Astrocyte (in vitro differentiated cells and primary cell): ENCODE results near the gene CACNB2. TPM values are rescaled to one million over a fixed set of nuclear protein-coding genes. Genes with fewer than 3 reads are reported as not detected.
A peak's percentile ranks its signal among the peaks of the same experiment; 100 is the strongest.

Experiments
- DNase-seq: peaks from one replicate; pipeline ENCODE4 v3.0.0-alpha.2; 2010; ENCODE audit warnings: low read depth
- FAIRE-seq: peaks from 2 replicates; lab custom pipeline; 2011; peaks lifted over from hg19 to GRCh38; lab: Jason Lieb, UNC
- H2AFZ ChIP-seq: 2 replicates; pipeline ENCODE4 v1.6.0; 2012; ENCODE audit warnings: low read depth, low read length, inconsistent platforms
- H3K27ac ChIP-seq: 2 replicates; pipeline ENCODE4 v1.5.1; 2011; ENCODE audit warnings: low read depth, low read length, inconsistent platforms
- H3K27me3 ChIP-seq: 2 replicates; pipeline ENCODE4 v1.6.0; 2011; ENCODE audit warnings: low read length, inconsistent platforms; ENCODE audit not compliant: insufficient read depth
- H3K36me3 ChIP-seq: 2 replicates; pipeline ENCODE4 v1.5.1; 2011; ENCODE audit warnings: low read length, inconsistent platforms; ENCODE audit not compliant: insufficient read depth
- H3K4me1 ChIP-seq: 2 replicates; pipeline ENCODE4 v1.5.1; 2011; ENCODE audit warnings: low read length, inconsistent platforms; ENCODE audit not compliant: insufficient read depth
- H3K4me2 ChIP-seq: 2 replicates; pipeline ENCODE4 v1.6.0; 2012; ENCODE audit warnings: low read length, inconsistent platforms
- H3K4me3 ChIP-seq: 2 replicates; pipeline ENCODE4 v1.5.1; 2011; ENCODE audit warnings: low read depth, mild to moderate bottlenecking, low read length, inconsistent platforms; ENCODE audit not compliant: insufficient read depth
- H3K79me2 ChIP-seq: 2 replicates; pipeline ENCODE4 v1.6.0; 2012; ENCODE audit warnings: mild to moderate bottlenecking, low read length, inconsistent platforms; ENCODE audit not compliant: insufficient read depth
- H3K9ac ChIP-seq: 2 replicates; pipeline ENCODE4 v1.6.0; 2012; ENCODE audit warnings: mild to moderate bottlenecking, low read length, inconsistent platforms
- H3K9me3 ChIP-seq: 2 replicates; pipeline ENCODE4 v1.5.1; 2012; ENCODE audit warnings: low read depth, mild to moderate bottlenecking, low read length, inconsistent platforms; ENCODE audit not compliant: insufficient read depth
- H4K20me1 ChIP-seq: 2 replicates; pipeline ENCODE4 v1.6.0; 2012; ENCODE audit warnings: low read length, inconsistent platforms; ENCODE audit not compliant: insufficient read depth
- H3K27ac Mint-ChIP-seq: one replicate; pipeline ENCODE4 v1.8.0; 2021; ENCODE audit warnings: mild to moderate bottlenecking, mixed read lengths; ENCODE audit not compliant: unreplicated experiment
- H3K27me3 Mint-ChIP-seq: one replicate; pipeline ENCODE4 v1.8.0; 2021; ENCODE audit warnings: low read depth, mixed read lengths; ENCODE audit not compliant: unreplicated experiment
- H3K36me3 Mint-ChIP-seq: one replicate; pipeline ENCODE4 v1.8.0; 2021; ENCODE audit warnings: low read depth, mixed read lengths; ENCODE audit not compliant: unreplicated experiment
- H3K4me1 Mint-ChIP-seq: one replicate; pipeline ENCODE4 v1.8.0; 2021; ENCODE audit warnings: low read depth, mixed read lengths; ENCODE audit not compliant: unreplicated experiment
- H3K4me3 Mint-ChIP-seq: one replicate; pipeline ENCODE4 v1.8.0; 2021; ENCODE audit warnings: mild to moderate bottlenecking, moderate library complexity, mixed read lengths; ENCODE audit not compliant: unreplicated experiment
- H3K9me3 Mint-ChIP-seq: one replicate; pipeline ENCODE4 v1.8.0; 2021; ENCODE audit warnings: mild to moderate bottlenecking, mixed read lengths; ENCODE audit not compliant: unreplicated experiment
- CTCF ChIP-seq: IDR thresholded peaks from 2 replicates; pipeline ENCODE4 v1.5.1; 2011; ENCODE audit warnings: low read depth, mild to moderate bottlenecking, inconsistent platforms, low read length, moderate library complexity; ENCODE audit not compliant: insufficient read depth
- EZH2 ChIP-seq: IDR thresholded peaks from 2 replicates; pipeline ENCODE4 v1.6.1; 2012; ENCODE audit warnings: mild to moderate bottlenecking, low read length, inconsistent platforms; ENCODE audit not compliant: insufficient read depth
- total RNA-seq: library from RNA; stranded (reverse); gene quantifications from 2 replicates; pipeline ENCODE4 v1.2.1, GENCODE V29; 2021

Gene CACNB2
- total RNA-seq, 1 donor from 2014 or later = 0.66 TPM

- H4K20me1 ChIP-seq = no peaks in the 10 kb centered on the region
- TF ChIP-seq EZH2 (no peak), CTCF (no peak)
- no peaks in the 10 kb centered on the region for H3K4me1 ChIP-seq
- FAIRE-seq (no peak), DNase-seq (no peak)
- H3K27me3 ChIP-seq = no peaks in the 10 kb centered on the region
- H3K9ac ChIP-seq = no peak overlapping the region
- H3K4me2 ChIP-seq = no peak overlapping the region
- Mint-ChIP-seq H3K4me3 (no peak overlapping the region), H3K36me3 (no peaks in the 10 kb centered on the region), H3K9me3 (no peaks in the 10 kb centered on the region), H3K4me1 (no peaks in the 10 kb centered on the region), H3K27ac (no peak overlapping the region), H3K27me3 (no peaks in the 10 kb centered on the region)
- H3K4me3 ChIP-seq = no peak overlapping the region
- no peaks in the 10 kb centered on the region for H3K36me3 ChIP-seq
- H3K27ac ChIP-seq = no peak overlapping the region
- H3K79me2 ChIP-seq = no peaks in the 10 kb centered on the region
- H3K9me3 ChIP-seq = no peaks in the 10 kb centered on the region
- no peak overlapping the region for H2AFZ ChIP-seq
These were observed 192.3 kb downstream of the CACNB2 start for GRCh38 chr10:18332484-18332883.

GRCh38 chr10:18333621-18334020 is 193.4 kb downstream of the CACNB2 start:
- DNase-seq = no peak
- no peaks in the 10 kb centered on the region for H3K36me3 Mint-ChIP-seq
- H3K4me2 ChIP-seq = peak overlapping the region; percentile 47

More at GRCh38 chr10:18333621-18334020, 193.4 kb downstream of the CACNB2 start:
- Mint-ChIP-seq H3K9me3 (no peaks in the 10 kb centered on the region), H3K4me1 (no peaks in the 10 kb centered on the region), H3K4me3 (no peak overlapping the region), H3K27me3 (no peaks in the 10 kb centered on the region), H3K27ac (no peak overlapping the region)
- Histone ChIP-seq H3K4me1 (no peaks in the 10 kb centered on the region), H3K79me2 (no peaks in the 10 kb centered on the region), H4K20me1 (no peaks in the 10 kb centered on the region), H3K27ac (no peak overlapping the region), H3K9ac (no peak overlapping the region), H3K36me3 (no peaks in the 10 kb centered on the region), H3K4me3 (no peak overlapping the region), H2AFZ (no peak overlapping the region), H3K27me3 (no peaks in the 10 kb centered on the region), H3K9me3 (no peaks in the 10 kb centered on the region)
- no peak for FAIRE-seq
- TF ChIP-seq EZH2 (no peak), CTCF (no peak)
